WTC11 (cell line): ENCODE measurements around the gene ATP2A3. TPM values are rescaled to one million over a fixed set of nuclear protein-coding genes. Genes with fewer than 3 reads are reported as not detected.

ENCODE experiments used
- ATAC-seq: fragments of 200-7000 bp; cut with Tn5 transposase; 2 replicates; pipeline ENCODE4 v1.10.0; 2021; ENCODE audit warnings: mild to moderate bottlenecking, moderate library complexity
- CTCF ChIA-PET: fragments of 300-600 bp; sonication (Branson Sonifier 250); formaldehyde crosslinking; loops from one replicate; lab custom pipeline; 2021; ENCODE audit warnings: antibody characterized with exemption; lab: Charles Lee
- POLR2A ChIA-PET: fragments of 350-600 bp; sonication (Branson Sonifier 250); formaldehyde crosslinking; loops from one replicate; lab custom pipeline; 2021; ENCODE audit warnings: antibody characterized with exemption; lab: Charles Lee
- DNase-seq: peaks from one replicate; pipeline ENCODE4 v3.0.0; 2021; ENCODE audit warnings: low spot score
- H3K27ac Mint-ChIP-seq: 2 replicates; pipeline ENCODE4 v1.8.0; 2021; ENCODE audit warnings: mixed read lengths
- H3K27me3 Mint-ChIP-seq: 2 replicates; pipeline ENCODE4 v1.8.0; 2021; ENCODE audit warnings: low read depth, mild to moderate bottlenecking, moderate library complexity, mixed read lengths
- H3K36me3 Mint-ChIP-seq: 2 replicates; pipeline ENCODE4 v1.8.0; 2021; ENCODE audit warnings: mixed read lengths
- H3K4me1 Mint-ChIP-seq: 2 replicates; pipeline ENCODE4 v1.8.0; 2022; ENCODE audit warnings: mixed read lengths
- H3K4me3 Mint-ChIP-seq: 2 replicates; pipeline ENCODE4 v1.8.0; 2021; ENCODE audit warnings: mild to moderate bottlenecking, moderate library complexity, mixed read lengths
- H3K9me3 Mint-ChIP-seq: 2 replicates; pipeline ENCODE4 v1.8.0; 2021; ENCODE audit warnings: mixed read lengths
- CREB1 ChIP-seq: sonication (generic); formaldehyde crosslinking; IDR thresholded peaks from 2 replicates; pipeline ENCODE4 v1.8.0; 2023; ENCODE audit warnings: mild to moderate bottlenecking, missing genetic modification reagents
- EMX1 ChIP-seq: fragments of 250-450 bp; sonication (Bioruptor Pico); IDR thresholded peaks from 2 replicates; pipeline ENCODE4 v1.8.0; 2021; ENCODE audit warnings: mild to moderate bottlenecking
- ESRRA ChIP-seq: sonication (generic); formaldehyde crosslinking; IDR thresholded peaks from 2 replicates; pipeline ENCODE4 v1.8.1; 2022; ENCODE audit warnings: mild to moderate bottlenecking, missing genetic modification reagents, borderline replicate concordance
- FOXK1 ChIP-seq: sonication (generic); formaldehyde crosslinking; IDR thresholded peaks from 2 replicates; pipeline ENCODE4 v1.8.0; 2022; ENCODE audit warnings: mild to moderate bottlenecking, moderate library complexity, missing genetic modification reagents
- NR2C2 ChIP-seq: sonication (generic); formaldehyde crosslinking; IDR thresholded peaks from 2 replicates; pipeline ENCODE4 v1.8.0; 2022; ENCODE audit warnings: mild to moderate bottlenecking, missing genetic modification reagents
- PRDM15 ChIP-seq: sonication (generic); formaldehyde crosslinking; IDR thresholded peaks from 2 replicates; pipeline ENCODE4 v1.8.0; 2022; ENCODE audit warnings: missing genetic modification reagents
- TEAD4 ChIP-seq: sonication (generic); formaldehyde crosslinking; IDR thresholded peaks from 2 replicates; pipeline ENCODE4 v1.8.0; 2022; ENCODE audit warnings: mild to moderate bottlenecking, missing genetic modification reagents
- USF2 ChIP-seq: sonication (generic); formaldehyde crosslinking; IDR thresholded peaks from 2 replicates; pipeline ENCODE4 v1.8.1; 2023; ENCODE audit warnings: mild to moderate bottlenecking, missing genetic modification reagents, moderate library complexity
- ZBTB21 ChIP-seq: sonication (generic); formaldehyde crosslinking; IDR thresholded peaks from 2 replicates; pipeline ENCODE4 v1.8.1; 2023; ENCODE audit warnings: mild to moderate bottlenecking, missing genetic modification reagents, borderline replicate concordance
- ZMAT4 ChIP-seq: fragments of 250-450 bp; sonication (Bioruptor Pico); IDR thresholded peaks from 2 replicates; pipeline ENCODE4 v1.9.0; 2021; ENCODE audit warnings: mild to moderate bottlenecking
- ZNF219 ChIP-seq: sonication (generic); formaldehyde crosslinking; IDR thresholded peaks from 2 replicates; pipeline ENCODE4 v1.8.0; 2023; ENCODE audit warnings: missing genetic modification reagents, mild to moderate bottlenecking, borderline replicate concordance
- total RNA-seq: library from RNA; stranded (reverse); gene quantifications from 3 replicates; pipeline ENCODE4 v1.2.3, GENCODE V29; 2021

ATP2A3 gene
- total RNA-seq, 1 experiment from 2014 or later, result 37.8 TPM

- TF ChIP-seq TEAD4 (no peak), CREB1 (CRISPR knock-in tag) (no peak)
Measured at GRCh38 chr17:3923466-3924190, 40.6 kb downstream of the ATP2A3 start (continued).

GRCh38 chr17:3922765-3923164, 41.5 kb downstream of the ATP2A3 start:
- ATAC-seq (no peak), DNase-seq (no peak)
- POLR2A ChIA-PET, result no interaction called here
- no peaks in the 10 kb centered on the region for H3K36me3 Mint-ChIP-seq
- CTCF ChIA-PET, result interaction anchor here (0.6 to 1.3 kb wide), 2 partner anchors 9 to 13 kb away, joined by 3 to 9 read pairs; no protein-coding TSS in a partner anchor
- H3K4me3 Mint-ChIP-seq, result no peak overlapping the region
- peak overlapping the region; percentile 37; the same call in 1 of the 2 replicates for H3K27ac Mint-ChIP-seq
- no peaks in the 10 kb centered on the region for H3K27me3 Mint-ChIP-seq
- no peak for TF ChIP-seq ZMAT4 (CRISPR knock-in tag)
- no peak for TF ChIP-seq PRDM15 (CRISPR knock-in tag)
- H3K9me3 Mint-ChIP-seq, result no peaks in the 10 kb centered on the region
- peaks cover 5% of the 10 kb centered on the region; the same call in 1 of the 2 replicates for H3K4me1 Mint-ChIP-seq

GRCh38 chr17:3921502-3922319, 42.5 kb downstream of the ATP2A3 start:
- DNase-seq (no peak), ATAC-seq (no peak)
- TF ChIP-seq TEAD4 (no peak), NR2C2 (CRISPR knock-in tag) (no peak), USF2 (CRISPR knock-in tag) (no peak), FOXK1 (CRISPR knock-in tag) (no peak)
- ChIA-PET CTCF (interaction anchor here (0.6 to 1.6 kb wide), 5 partner anchors 8 to 221 kb away, joined by 3 to 9 read pairs (median 4); partner anchors contain the start of gene ZZEF1), POLR2A (no interaction called here)
- Mint-ChIP-seq H3K27ac (no peak overlapping the region), H3K27me3 (no peaks in the 10 kb centered on the region), H3K36me3 (no peaks in the 10 kb centered on the region), H3K4me3 (no peak overlapping the region), H3K4me1 (0 out of 2 replicates have a peak, but pooled peaks cover 3% of the 10 kb centered on the region), H3K9me3 (no peaks in the 10 kb centered on the region)

GRCh38 chr17:3921006-3921405, 43.2 kb downstream of the ATP2A3 start:
- H3K27ac Mint-ChIP-seq, result no peak overlapping the region
- 0 out of 2 replicates have a peak, but pooled peaks cover 1% of the 10 kb centered on the region for H3K4me1 Mint-ChIP-seq
- no peak for TF ChIP-seq ZNF219 (CRISPR knock-in tag)
- no peak for TF ChIP-seq EMX1
- TF ChIP-seq ESRRA (CRISPR knock-in tag), result no peak
- no peak for TF ChIP-seq ZBTB21 (CRISPR knock-in tag)
- TF ChIP-seq, all 79 proteins: peak for 0
- no peak for DNase-seq
- no peak for ATAC-seq
- no peaks in the 10 kb centered on the region for H3K27me3 Mint-ChIP-seq
- no peak overlapping the region for H3K4me3 Mint-ChIP-seq
- ChIA-PET CTCF (interaction anchor here (0.8 to 1.6 kb wide), 5 partner anchors 14 to 221 kb away, joined by 3 to 9 read pairs (median 4); partner anchors contain the start of gene ZZEF1), POLR2A (no interaction called here)
- no peaks in the 10 kb centered on the region for H3K9me3 Mint-ChIP-seq
- H3K36me3 Mint-ChIP-seq, result no peaks in the 10 kb centered on the region
